K562 (cell line): ENCODE data around the gene RHO. TPM values are rescaled to one million over a fixed set of nuclear protein-coding genes. Genes with fewer than 3 reads are reported as not detected.

Source experiments
- ATAC-seq: fragments of 200-7000 bp; cut with Tn5 transposase; 3 replicates; pipeline ENCODE4 v1.9.1; 2020; ENCODE audit warnings: moderate library complexity
- BruUV-seq: library from RNA; stranded (reverse); fragments of 400-500 nt; replicated peaks from 2 replicates; lab custom pipeline; 2021; lab: Mats Ljungman, UMichigan
- CTCF ChIA-PET: fragments of 300-600 bp; formaldehyde crosslinking; extraction: SDS; loops from one replicate; lab custom pipeline; 2021; ENCODE audit warnings: low intra/inter-chr PET ratio; lab: Yijun Ruan, JAX
- POLR2A ChIA-PET: fragments of 300-600, 350-650 bp; sonication (Branson Sonifier 250); formaldehyde crosslinking; extraction: SDS; loops from one replicate; lab custom pipeline; 2021; ENCODE audit warnings: antibody characterized with exemption, inconsistent platforms; lab: Yijun Ruan, JAX
- DNase-seq, 4 experiments: peaks; one replicate each; pipeline versions ENCODE4 v3.0.0 to v3.0.0-alpha.2; 2011 to 2018; ENCODE audit warnings: low spot score in 3 of 4, mixed read lengths in 3 of 4; ENCODE audit errors: extremely low read depth in 1 of 4
- FAIRE-seq: peaks from 2 replicates; lab custom pipeline; 2011; peaks lifted over from hg19 to GRCh38; lab: Jason Lieb, UNC
- H2AFZ ChIP-seq: 2 replicates; pipeline ENCODE4 v1.6.0; 2011; ENCODE audit warnings: low read depth, low read length, control low read depth, inconsistent platforms
- H3K27ac ChIP-seq: fragments of 200-600 bp; 3 replicates; pipeline ENCODE4 v1.8.0; 2011; ENCODE audit warnings: low read depth, mild to moderate bottlenecking, control low read depth, inconsistent platforms, low read length, moderate library complexity, mixed read lengths; ENCODE audit errors: extremely low read depth
- H3K27me3 ChIP-seq, 2 experiments: fragments of 300-600 bp in 1 of 2; 2 replicates in 1 of 2; 3 replicates in 1 of 2; pipeline versions ENCODE4 v1.6.0 to v1.8.0; 2011; ENCODE audit warnings: inconsistent platforms in 2 of 2, low read length in 2 of 2, mild to moderate bottlenecking in 1 of 2, mixed read lengths in 1 of 2, moderate library complexity in 1 of 2; ENCODE audit not compliant: control insufficient read depth in 2 of 2, insufficient read depth in 2 of 2
- H3K36me3 ChIP-seq: fragments of 300-600 bp; 3 replicates; pipeline ENCODE4 v1.8.0; 2011; ENCODE audit warnings: mild to moderate bottlenecking, low read length, inconsistent platforms; ENCODE audit not compliant: control insufficient read depth, insufficient read depth
- H3K4me1 ChIP-seq, 2 experiments: fragments of 200-600 bp in 1 of 2; replicated peaks in 1 of 2; 2 replicates in 1 of 2; 3 replicates in 1 of 2; pipeline versions ENCODE4 v1.5.1 to v1.8.0; 2011; ENCODE audit warnings: inconsistent platforms in 2 of 2, low read length in 2 of 2, mild to moderate bottlenecking in 1 of 2, mixed read lengths in 1 of 2, moderate library complexity in 1 of 2; ENCODE audit not compliant: control insufficient read depth in 2 of 2, insufficient read depth in 2 of 2
- H3K4me2 ChIP-seq: 2 replicates; pipeline ENCODE4 v1.6.1; 2011; ENCODE audit warnings: low read length, control low read depth, inconsistent platforms, mixed read lengths; ENCODE audit not compliant: insufficient read depth
- H3K4me3 ChIP-seq: fragments of 200-600 bp; sonication (generic), shearing (Covaris generic); 2 replicates; pipeline ENCODE4 v1.5.1; 2016; ENCODE audit warnings: control low read depth, inconsistent platforms
- H3K79me2 ChIP-seq: fragments of 200-600 bp; 3 replicates; pipeline ENCODE4 v1.8.0; 2011; ENCODE audit warnings: low read length, inconsistent platforms; ENCODE audit not compliant: control insufficient read depth, insufficient read depth
- H3K9ac ChIP-seq, 2 experiments: 2 replicates each; pipeline versions ENCODE4 v1.6.0 to v1.6.1; 2011; ENCODE audit warnings: low read depth in 2 of 2, low read length in 2 of 2, control low read depth in 1 of 2, inconsistent platforms in 1 of 2, mild to moderate bottlenecking in 1 of 2, mixed read lengths in 1 of 2; ENCODE audit not compliant: insufficient read depth in 1 of 2
- H3K9me1 ChIP-seq: one replicate; pipeline ENCODE4 v1.6.0; 2011; ENCODE audit warnings: inconsistent platforms, mild to moderate bottlenecking, low read length, moderate library complexity; ENCODE audit not compliant: control insufficient read depth, insufficient read depth
- H3K9me3 ChIP-seq: replicated peaks from 2 replicates; pipeline ENCODE4 v1.5.1; 2011; ENCODE audit warnings: low read depth, low read length, inconsistent platforms; ENCODE audit not compliant: control insufficient read depth, insufficient read depth
- H4K20me1 ChIP-seq: replicated peaks from 2 replicates; pipeline ENCODE4 v1.6.1; 2011; ENCODE audit warnings: low read length, inconsistent platforms, mixed read lengths; ENCODE audit not compliant: control insufficient read depth, insufficient read depth
- ATF1 ChIP-seq, 2 experiments: fragments of 450-650 bp in 1 of 2; IDR thresholded peaks; 2 replicates each; pipeline ENCODE4 v1.6.1; 2016; ENCODE audit warnings: missing compliant biosample characterization in 1 of 2, missing genetic modification characterization in 1 of 2
- BACH1 ChIP-seq: fragments of 200-800 bp; sonication (Bioruptor generic); IDR thresholded peaks from 2 replicates; pipeline ENCODE4 v1.6.1; 2016; ENCODE audit warnings: missing genetic modification characterization, missing compliant biosample characterization
- CCAR2 ChIP-seq: fragments of 200-400 bp; formaldehyde crosslinking; IDR thresholded peaks from 2 replicates; pipeline ENCODE4 v1.6.1; 2017; ENCODE audit warnings: mild to moderate bottlenecking, low read depth, low read length
- CHD1 ChIP-seq: fragments of 200-600 bp; sonication (generic); IDR thresholded peaks from one replicate; pipeline ENCODE4 v1.6.1; 2012; ENCODE audit warnings: mild to moderate bottlenecking, moderate library complexity, low read length, inconsistent platforms
- DPF2 ChIP-seq: fragments of 450-650 bp; IDR thresholded peaks from 2 replicates; pipeline ENCODE4 v1.6.1; 2016
- HES1 ChIP-seq: fragments of 450-650 bp; IDR thresholded peaks from 2 replicates; pipeline ENCODE4 v1.6.1; 2016; ENCODE audit warnings: low read depth, mild to moderate bottlenecking, moderate library complexity
- HOXB6 ChIP-seq: fragments of 250-450 bp; sonication (Bioruptor Pico); IDR thresholded peaks from 2 replicates; pipeline ENCODE4 v1.5.1; 2022; ENCODE audit warnings: mild to moderate bottlenecking, borderline replicate concordance
- MTA3 ChIP-seq: fragments of 450-650 bp; formaldehyde crosslinking; IDR thresholded peaks from 2 replicates; pipeline ENCODE4 v1.6.1; 2017; ENCODE audit warnings: mild to moderate bottlenecking, borderline replicate concordance
- NFATC3 ChIP-seq: fragments of 450-650 bp; IDR thresholded peaks from 2 replicates; pipeline ENCODE4 v1.6.1; 2017; ENCODE audit warnings: mild to moderate bottlenecking
- NR4A1 ChIP-seq, 2 experiments: fragments of 250-450 bp in 1 of 2; fragments of 450-650 bp in 1 of 2; sonication (Bioruptor Pico) in 1 of 2; IDR thresholded peaks; 2 replicates each; pipeline versions ENCODE4 v1.4.0 to v1.6.1; 2016 to 2020; ENCODE audit warnings: mild to moderate bottlenecking in 2 of 2, missing compliant biosample characterization in 1 of 2, missing genetic modification characterization in 1 of 2, moderate library complexity in 1 of 2
- RHOXF2B ChIP-seq: fragments of 250-450 bp; sonication (Bioruptor Pico); conservative IDR thresholded peaks from 2 replicates; pipeline ENCODE4 v1.5.1; 2021
- SAP30 ChIP-seq: fragments of 200-600 bp; sonication (generic); IDR thresholded peaks from 2 replicates; pipeline ENCODE4 v1.6.1; 2012; ENCODE audit warnings: borderline replicate concordance, low read depth, mild to moderate bottlenecking, moderate library complexity, low read length, control low read depth, inconsistent platforms; ENCODE audit not compliant: insufficient read depth, poor library complexity, severe bottlenecking
- STAT6 ChIP-seq: sonication (generic); formaldehyde crosslinking; IDR thresholded peaks from 2 replicates; pipeline ENCODE4 v1.8.1; 2023; ENCODE audit warnings: mild to moderate bottlenecking, missing genetic modification reagents
- TCF3 ChIP-seq: sonication (generic); formaldehyde crosslinking; IDR thresholded peaks from 2 replicates; pipeline ENCODE4 v1.4.0; 2020; ENCODE audit warnings: mild to moderate bottlenecking, missing genetic modification reagents
- TCF7 ChIP-seq: sonication (generic); IDR thresholded peaks from 2 replicates; pipeline ENCODE4 v1.6.1; 2016; ENCODE audit warnings: antibody characterized with exemption, borderline replicate concordance
- XRCC5 ChIP-seq: fragments of 200-400 bp; formaldehyde crosslinking; IDR thresholded peaks from 2 replicates; pipeline ENCODE4 v1.6.1; 2017; ENCODE audit warnings: low read depth, mild to moderate bottlenecking, low read length
- ZC3H11A ChIP-seq: IDR thresholded peaks from 2 replicates; pipeline ENCODE4 v1.6.1; 2012; ENCODE audit warnings: low read depth, low read length, improper control_type of control experiment
- ZNF197 ChIP-seq: fragments of 200-800 bp; sonication (Bioruptor generic); IDR thresholded peaks from 2 replicates; pipeline ENCODE4 v1.6.1; 2016; ENCODE audit warnings: low read depth, missing genetic modification characterization, missing compliant biosample characterization
- WGBS: fragments of 100-300 bp; shearing (Covaris generic); methylation state at CpG from one replicate; pipeline ENCODE4 v1.1.6; 2016; ENCODE audit warnings: low coverage, mixed read lengths; ENCODE audit not compliant: insufficient coverage; ENCODE audit errors: missing lambda C conversion rate; 5-methylcytosine and 5-hydroxymethylcytosine counted together
- in situ Hi-C: fragments of 300-500 bp; cut with MboI; formaldehyde crosslinking; loops from 4 replicates; pipeline ENCODE4 v1.15.0; 2018; ENCODE audit warnings: inconsistent platforms, mixed read lengths
- intact Hi-C: fragments of 100-400 bp; cut with micrococcal nuclease; formaldehyde crosslinking; loops from 2 replicates; pipeline ENCODE4 v1.14.2; 2022
- polyA plus RNA-seq, 8 experiments: library from polyadenylated mRNA; depleted of rRNA in 4 of 8; stranded (reverse) in 5 of 8; unstranded in 3 of 8; fragments of >200 nt; fragmentation: Nextera tagmentation in 2 of 8; fragmentation: Illumina TruSeq in 1 of 8; extraction: Ambion mirVana in 2 of 8; extraction: Trizol in 1 of 8; gene quantifications; 2 replicates each; pipeline versions ENCODE4 v1.2.1 to v1.2.3, GENCODE V29; 2011 to 2014; ENCODE audit warnings: inconsistent platforms in 1 of 8, missing spikeins in 1 of 8
- total RNA-seq, 7 experiments: library from RNA; depleted of rRNA in 6 of 7; stranded (reverse); fragments of >200 nt in 6 of 7; fragmentation: Illumina TruSeq in 2 of 7; extraction: Trizol in 2 of 7; gene quantifications; 2 replicates each; pipeline versions ENCODE4 v1.2.1 to v1.2.3, GENCODE V29; 2011 to 2021; ENCODE audit warnings: low replicate concordance in 1 of 7

The RHO gene
- total and polyA plus RNA-seq, 9 of the 15 experiments (the other 6 are each of a cell fraction or from before 2014, with no cell fraction given) = not detected

DNA sequence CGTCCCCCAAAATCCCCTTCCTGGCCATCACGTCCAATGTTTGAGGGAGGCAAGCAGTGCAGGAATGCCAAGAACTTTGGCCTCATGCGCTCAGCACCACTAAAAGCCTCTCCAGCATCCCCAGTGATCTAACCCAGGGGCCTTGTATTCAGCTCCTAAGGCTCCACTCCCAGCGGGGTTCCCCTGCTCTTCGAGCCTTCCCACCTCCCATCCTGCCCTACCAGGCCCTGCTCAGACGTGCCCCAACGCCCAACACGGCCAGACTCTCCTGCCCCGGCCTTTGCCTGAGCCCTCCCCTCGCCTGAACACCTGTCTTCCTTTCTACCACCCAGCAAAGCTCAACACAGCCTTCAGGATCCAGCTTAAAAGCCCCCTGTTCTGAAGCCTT, 47.6 kb downstream of the RHO start (continued):
- no peak for TF ChIP-seq ATF1 (CRISPR knock-in tag; IDR thresholded peaks at IDR 0.05)
- no peak for TF ChIP-seq ATF1 (tag; IDR thresholded peaks at IDR 0.05)
- TF ChIP-seq BACH1 (tag) = no peak

- Histone ChIP-seq H3K9me3 (no peaks in the 10 kb centered on the region), H3K9me1 (no peaks in the 10 kb centered on the region), H3K27me3 (no peaks in the 10 kb centered on the region), H3K36me3 (peaks cover 2% of the 10 kb centered on the region; the same call in 1 of the 3 replicates), H3K4me3 (no peak overlapping the region), H3K79me2 (no peaks in the 10 kb centered on the region), H2AFZ (no peak overlapping the region), H3K4me2 (no peak overlapping the region), H3K27ac (no peak overlapping the region), H4K20me1 (no peaks in the 10 kb centered on the region), H3K9ac (no peak overlapping the region; a peak in 1 of 4 replicates), H3K4me1 (peaks cover 9 to 37% of the 10 kb centered on the region in 2 experiments; a peak in 4 of 5 replicates)
- ChIA-PET CTCF (no interaction called here), POLR2A (interaction anchor here (0.8 to 1.7 kb wide), 2 partner anchors 11 to 26 kb away, joined by 3 to 4 read pairs; no protein-coding TSS in a partner anchor)
- no TSS peak for BruUV-seq
- in situ Hi-C loops (no loop called here), intact Hi-C loops (no loop called here)
- FAIRE-seq (no peak), ATAC-seq (no peak), DNase-seq (no peak)
- 90% methylated on average over 8 of the region's 18 CpGs for WGBS
- TF ChIP-seq CCAR2 (no peak), MTA3 (no peak), TCF3 (CRISPR knock-in tag) (no peak), HOXB6 (CRISPR knock-in tag) (no peak), CHD1 (no peak), XRCC5 (no peak), RHOXF2B (no peak), TCF7 (no peak), NFATC3 (no peak), NR4A1 (CRISPR knock-in tag; IDR thresholded peaks at IDR 0.05) (no peak), NR4A1 (tag; IDR thresholded peaks at IDR 0.05) (no peak), STAT6 (CRISPR knock-in tag) (no peak), HES1 (no peak), DPF2 (no peak), ZNF197 (CRISPR knock-in tag) (no peak), ZC3H11A (no peak), SAP30 (no peak)
These were observed 48.3 kb downstream of the RHO start for GRCh38 chr3:129576514-129577352.
